GM23248 (cell line): ENCODE data around the gene LAMA3.

ENCODE experiments used
- EZH2 ChIP-seq: fragments of 200-600 bp; sonication (generic); IDR thresholded peaks from 2 replicates; pipeline ENCODE4 v1.6.1; 2018; ENCODE audit warnings: antibody characterized with exemption, mild to moderate bottlenecking; ENCODE audit not compliant: insufficient read depth, poor library complexity, severe bottlenecking
- EZH2phosphoT487 ChIP-seq: fragments of 200-600 bp; sonication (generic); IDR thresholded peaks from 2 replicates; pipeline ENCODE4 v1.6.1; 2018; ENCODE audit warnings: antibody characterized with exemption, moderate library complexity, mild to moderate bottlenecking, low read depth; ENCODE audit not compliant: insufficient read depth

DNA sequence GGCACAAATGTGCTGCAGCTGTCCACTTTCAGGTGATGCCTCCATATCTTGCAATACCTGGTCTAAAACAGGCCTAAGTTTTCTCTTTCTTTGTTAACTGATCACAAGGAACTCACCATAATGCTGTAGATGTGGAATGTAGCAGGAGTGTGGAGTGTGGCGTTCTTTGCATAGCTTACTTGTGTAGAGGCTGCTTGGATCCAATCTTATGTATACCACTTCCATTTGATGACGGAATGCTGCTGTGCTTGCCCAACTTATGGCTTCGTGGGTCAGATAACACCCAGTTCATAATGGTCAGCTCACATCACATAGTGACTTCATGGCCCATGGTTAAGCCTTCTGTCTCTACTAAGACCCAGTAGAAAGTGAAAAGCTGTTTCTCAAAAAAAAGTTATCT is 114.5 kb downstream of the LAMA3 start:
- no peak for TF ChIP-seq EZH2phosphoT487
- TF ChIP-seq EZH2: no peak
